ENCODE measurements around the gene AP1M1. TPM values are rescaled to one million over a fixed set of nuclear protein-coding genes. Genes with fewer than 3 reads are reported as not detected.

Gene AP1M1
- total and polyA plus RNA-seq, 4 donors = 31.2 to 85.7 (median 54.2) TPM

- Histone ChIP-seq H3K27ac (ENCODE audit: low read depth in 1 of 2, low read length in 1 of 2) (no peak overlapping the region), H3K4me3 (no peak overlapping the region), H3K36me3 (ENCODE audit: control insufficient read depth in 4 of 4, insufficient read depth in 4 of 4, low read length in 4 of 4) (peaks cover 17 to 66% (median 41%) of the 10 kb centered on the region in 4 donors), H3K9me3 (ENCODE audit: control insufficient read depth in 4 of 4, insufficient read depth in 3 of 4, low read length in 3 of 4) (peaks cover 4 to 10% (median 7%) of the 10 kb centered on the region in 4 donors), H3K27me3 (ENCODE audit: control insufficient read depth in 3 of 3, insufficient read depth in 3 of 3, low read length in 2 of 3) (no peaks in the 10 kb centered on the region), H3K4me1 (ENCODE audit: control insufficient read depth in 5 of 5, insufficient read depth in 5 of 5, low read length in 5 of 5) (no peaks in the 10 kb centered on the region), H3K9ac (ENCODE audit: insufficient read depth in 1 of 2, low read length in 2 of 2) (no peak overlapping the region)
- DNase-seq (no peak), ATAC-seq (ENCODE audit: insufficient read depth, low FRiP score) (no peak)
- no peak for TF ChIP-seq CTCF (IDR thresholded peaks at IDR 0.05; ENCODE audit: control extremely low read depth, extremely low read depth)
- 87 to 91% methylated on average over 32 of the region's 32 CpGs for WGBS, 2 donors
Measured at GRCh38 chr19:16224293-16225045, 26.8 kb downstream of the AP1M1 start.

GRCh38 chr19:16225279-16226183 is 27.8 kb downstream of the AP1M1 start:
- Histone ChIP-seq H3K36me3 (ENCODE audit: control insufficient read depth in 4 of 4, insufficient read depth in 4 of 4, low read length in 4 of 4) (peaks cover 16 to 59% (median 43%) of the 10 kb centered on the region in 4 donors), H3K4me3 (no peak overlapping the region)

GRCh38 chr19:16226184-16226591 is 28.5 kb downstream of the AP1M1 start:
- H3K36me3 ChIP-seq (ENCODE audit: control insufficient read depth in 4 of 4, insufficient read depth in 4 of 4, low read length in 4 of 4) = peaks cover 12 to 59% (median 39%) of the 10 kb centered on the region in 4 donors
- no peak for DNase-seq
- no peak for ATAC-seq (ENCODE audit: insufficient read depth, low FRiP score)
- peaks cover 2 to 4% (median 3%) of the 10 kb centered on the region in 4 donors for H3K9me3 ChIP-seq (ENCODE audit: control insufficient read depth in 4 of 4, insufficient read depth in 3 of 4, low read length in 3 of 4)
- no peak overlapping the region for H3K27ac ChIP-seq (ENCODE audit: low read depth in 1 of 2, low read length in 1 of 2)
- H3K27me3 ChIP-seq (ENCODE audit: control insufficient read depth in 3 of 3, insufficient read depth in 3 of 3, low read length in 2 of 3) = no peaks in the 10 kb centered on the region
- H3K4me3 ChIP-seq = no peak overlapping the region
- no peak overlapping the region for H3K9ac ChIP-seq (ENCODE audit: insufficient read depth in 1 of 2, low read length in 2 of 2)
- no peaks in the 10 kb centered on the region for H3K4me1 ChIP-seq (ENCODE audit: control insufficient read depth in 5 of 5, insufficient read depth in 5 of 5, low read length in 5 of 5)
- 97% methylated on average over 16 of the region's 16 CpGs for WGBS, 2 donors
- no peak for TF ChIP-seq CTCF (IDR thresholded peaks at IDR 0.05; ENCODE audit: control extremely low read depth, extremely low read depth)

More at GRCh38 chr19:16225279-16226183, 27.8 kb downstream of the AP1M1 start:
- peaks cover 3 to 10% (median 4%) of the 10 kb centered on the region in 4 donors for H3K9me3 ChIP-seq (ENCODE audit: control insufficient read depth in 4 of 4, insufficient read depth in 3 of 4, low read length in 3 of 4)
- no peaks in the 10 kb centered on the region for H3K4me1 ChIP-seq (ENCODE audit: control insufficient read depth in 5 of 5, insufficient read depth in 5 of 5, low read length in 5 of 5)
- no peaks in the 10 kb centered on the region for H3K27me3 ChIP-seq (ENCODE audit: control insufficient read depth in 3 of 3, insufficient read depth in 3 of 3, low read length in 2 of 3)
- WGBS, 2 donors = 92 to 95% methylated on average over 21 of the region's 21 CpGs
- no peak for ATAC-seq (ENCODE audit: insufficient read depth, low FRiP score)
- no peak for TF ChIP-seq CTCF (IDR thresholded peaks at IDR 0.05; ENCODE audit: control extremely low read depth, extremely low read depth)
- DNase-seq = no peak
- no peak overlapping the region for H3K9ac ChIP-seq (ENCODE audit: insufficient read depth in 1 of 2, low read length in 2 of 2)
- no peak overlapping the region for H3K27ac ChIP-seq (ENCODE audit: low read depth in 1 of 2, low read length in 1 of 2)

Measured in lung (tissue), 12 donors.